ENCODE results near the gene ETFDH.
"Not testable (repeated sequence)": the region's sequence is repeated elsewhere in the genome, so short reads cannot be mapped to it uniquely, and the experiment has no call there.

Gene ETFDH

DNA sequence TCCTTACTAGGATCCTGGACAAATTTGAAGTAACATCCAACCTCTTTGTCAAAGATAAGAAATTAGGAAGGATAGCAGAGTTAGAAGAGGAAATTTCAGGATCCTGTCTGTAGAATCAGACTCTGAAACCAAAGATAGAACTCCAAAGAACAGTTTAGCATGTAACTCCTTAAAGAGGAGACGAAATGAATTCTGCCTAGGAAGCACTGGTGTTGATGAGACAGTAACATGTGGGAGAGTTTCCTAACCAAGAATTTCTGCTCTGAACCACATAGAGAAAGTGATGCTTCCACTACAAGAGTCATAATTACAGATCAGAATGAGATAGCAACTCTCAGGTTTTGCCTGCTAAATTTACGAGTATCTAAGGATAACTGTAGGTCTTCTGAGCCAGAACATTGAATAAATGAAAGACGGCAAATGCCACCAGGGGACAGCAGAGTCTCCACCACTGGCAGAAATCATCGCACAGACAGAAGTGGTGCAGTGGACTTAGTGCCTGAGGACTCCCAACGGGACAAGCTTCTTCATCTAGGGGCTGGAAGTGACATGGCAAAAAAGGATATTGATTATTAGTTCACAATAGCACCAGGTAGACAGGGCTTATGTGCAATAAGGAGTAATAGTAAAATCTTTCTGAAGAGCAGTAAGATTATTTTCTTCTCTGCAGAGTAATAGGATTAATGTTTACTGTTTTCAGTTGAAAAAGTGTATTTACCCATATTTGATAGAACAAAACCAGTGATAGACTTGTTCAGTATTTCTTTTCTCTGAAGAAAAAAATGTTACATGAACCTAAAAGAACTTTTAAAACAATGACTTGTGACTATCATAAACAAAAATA, 57.8 kb downstream of the ETFDH start:
- no peak for TF ChIP-seq ZFX (IDR thresholded peaks at IDR 0.05; ENCODE audit: borderline replicate concordance)
- TF ChIP-seq, protein P1, sequence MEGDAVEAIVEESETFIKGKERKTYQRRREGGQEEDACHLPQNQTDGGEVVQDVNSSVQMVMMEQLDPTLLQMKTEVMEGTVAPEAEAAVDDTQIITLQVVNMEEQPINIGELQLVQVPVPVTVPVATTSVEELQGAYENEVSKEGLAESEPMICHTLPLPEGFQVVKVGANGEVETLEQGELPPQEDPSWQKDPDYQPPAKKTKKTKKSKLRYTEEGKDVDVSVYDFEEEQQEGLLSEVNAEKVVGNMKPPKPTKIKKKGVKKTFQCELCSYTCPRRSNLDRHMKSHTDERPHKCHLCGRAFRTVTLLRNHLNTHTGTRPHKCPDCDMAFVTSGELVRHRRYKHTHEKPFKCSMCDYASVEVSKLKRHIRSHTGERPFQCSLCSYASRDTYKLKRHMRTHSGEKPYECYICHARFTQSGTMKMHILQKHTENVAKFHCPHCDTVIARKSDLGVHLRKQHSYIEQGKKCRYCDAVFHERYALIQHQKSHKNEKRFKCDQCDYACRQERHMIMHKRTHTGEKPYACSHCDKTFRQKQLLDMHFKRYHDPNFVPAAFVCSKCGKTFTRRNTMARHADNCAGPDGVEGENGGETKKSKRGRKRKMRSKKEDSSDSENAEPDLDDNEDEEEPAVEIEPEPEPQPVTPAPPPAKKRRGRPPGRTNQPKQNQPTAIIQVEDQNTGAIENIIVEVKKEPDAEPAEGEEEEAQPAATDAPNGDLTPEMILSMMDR (IDR thresholded peaks at IDR 0.05) = peak; percentile 94
- H3K27ac ChIP-seq = no peak overlapping the region

DNA sequence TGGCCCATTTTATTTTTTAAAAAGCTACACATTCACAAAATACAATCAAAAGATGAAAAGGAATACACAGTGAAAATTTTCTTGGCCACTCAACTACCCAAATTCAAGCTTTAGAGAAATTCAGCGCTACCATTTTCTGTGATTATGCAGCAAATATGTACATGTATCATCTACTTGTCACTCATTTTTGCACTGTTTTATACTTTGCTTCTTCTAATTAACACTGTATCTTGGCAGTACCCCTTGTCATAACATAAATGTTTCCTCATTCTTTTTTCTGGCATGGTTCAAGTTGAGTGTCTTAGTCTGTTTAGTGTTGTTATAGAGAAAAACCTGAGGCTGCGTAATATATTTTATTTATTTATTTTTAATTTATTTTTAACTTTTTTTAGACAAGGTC, 66.8 kb downstream of the ETFDH start:
- TF ChIP-seq ZFX (IDR thresholded peaks at IDR 0.05; ENCODE audit: borderline replicate concordance) = no peak
- TF ChIP-seq, protein P1 (IDR thresholded peaks at IDR 0.05) = no peak
- H3K27ac ChIP-seq = no peak overlapping the region

DNA sequence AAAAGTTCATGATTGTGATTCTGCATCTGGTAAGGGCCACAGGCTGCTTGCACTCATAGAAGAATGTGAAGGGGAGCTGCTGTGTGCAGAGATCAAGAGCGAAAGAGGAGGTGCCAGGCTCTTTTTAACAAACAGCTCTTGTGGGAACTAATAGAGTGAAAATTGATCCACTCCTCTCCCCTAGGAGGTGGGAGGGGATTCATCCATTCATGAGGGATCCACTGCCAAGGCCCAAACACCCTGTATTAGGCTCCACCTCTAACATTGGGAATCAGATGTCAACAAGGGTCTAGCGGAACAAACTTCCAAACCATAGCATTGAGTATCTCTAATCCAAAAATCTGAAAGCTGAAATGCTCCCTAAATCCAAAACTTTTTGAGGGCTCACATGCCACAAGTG, 67.5 kb downstream of the ETFDH start:
- TF ChIP-seq, protein P1 (IDR thresholded peaks at IDR 0.05) = no peak
- no peak for TF ChIP-seq ZFX (IDR thresholded peaks at IDR 0.05; ENCODE audit: borderline replicate concordance)

DNA sequence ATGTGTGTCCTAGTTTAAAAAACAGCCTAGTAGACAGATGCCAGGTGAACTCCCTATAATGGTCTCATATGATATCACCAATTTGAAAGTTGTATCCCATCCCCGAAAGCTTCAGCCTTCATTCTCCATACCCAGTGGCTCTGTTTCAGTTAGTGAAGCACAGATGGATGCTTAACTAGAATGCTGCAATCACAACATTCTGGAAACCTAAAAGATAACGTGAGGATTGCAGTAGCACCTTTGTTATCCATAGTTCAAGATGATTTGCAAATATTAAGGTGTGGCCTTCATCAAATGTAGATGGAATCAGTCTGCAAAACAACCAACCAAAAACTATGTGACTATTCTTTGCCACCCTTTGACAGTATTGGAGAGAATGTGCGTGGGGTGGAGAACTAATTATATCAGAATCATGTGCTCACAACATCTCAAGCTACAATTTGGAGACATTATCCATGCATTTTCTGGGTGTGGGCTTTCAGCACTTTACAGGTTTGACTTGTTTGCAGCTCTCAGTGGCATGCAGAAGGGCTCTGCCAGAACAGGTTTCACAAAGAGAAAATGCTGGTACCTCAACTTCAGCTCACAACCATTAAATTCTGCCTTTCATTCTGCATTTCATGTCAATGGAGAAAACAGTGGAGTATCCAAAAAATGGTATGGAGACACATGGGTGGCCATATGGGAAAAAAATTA, 69.4 kb downstream of the ETFDH start:
- no peak overlapping the region for H3K27ac ChIP-seq
- TF ChIP-seq, protein P1 (IDR thresholded peaks at IDR 0.05) = no peak
- no peak for TF ChIP-seq ZFX (IDR thresholded peaks at IDR 0.05; ENCODE audit: borderline replicate concordance)

More for the DNA sequence above, 67.5 kb downstream of the ETFDH start:
- H3K27ac ChIP-seq = no peak overlapping the region

DNA sequence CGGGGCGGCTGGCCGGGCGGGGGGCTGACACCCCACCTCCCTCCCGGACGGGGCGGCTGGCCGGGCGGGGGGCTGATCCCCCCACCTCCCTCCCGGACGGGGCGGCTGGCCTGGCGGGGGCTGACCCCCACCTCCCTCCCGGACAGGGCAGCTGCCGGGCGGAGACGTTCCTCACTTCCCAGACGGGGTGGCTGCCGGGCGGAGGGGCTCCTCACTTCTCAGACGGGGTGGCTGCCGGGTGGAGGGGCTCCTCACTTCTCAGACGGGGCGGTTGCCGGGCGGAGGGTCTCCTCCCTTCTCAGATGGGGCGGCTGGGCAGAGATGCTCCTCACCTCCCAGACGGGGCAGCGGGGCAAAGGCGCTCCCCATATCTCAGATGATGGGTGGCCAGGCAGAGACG, 74.4 kb downstream of the ETFDH start:
- not testable (repeated sequence) for H3K27ac ChIP-seq

DNA sequence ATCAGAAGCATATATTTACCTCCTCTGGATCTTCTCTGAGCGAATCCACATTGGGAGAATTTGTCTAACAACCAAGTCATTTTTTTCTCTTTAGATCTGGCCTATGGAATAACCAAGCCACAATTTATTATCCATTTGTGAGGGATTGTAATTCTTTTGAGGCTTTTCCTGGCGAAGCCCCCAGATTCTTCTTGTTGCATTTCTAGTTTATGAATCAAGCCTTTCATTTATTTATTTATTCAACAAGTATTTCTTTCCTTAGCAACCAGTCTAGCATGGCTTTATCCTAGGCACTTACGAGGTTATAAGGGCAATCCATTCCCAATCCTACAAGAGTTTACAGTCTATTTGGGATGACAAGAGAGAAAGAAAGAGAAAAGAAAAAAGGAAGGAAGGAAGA, 78.3 kb downstream of the ETFDH start:
- H3K27ac ChIP-seq = no peak overlapping the region
- TF ChIP-seq, protein P1 (IDR thresholded peaks at IDR 0.05) = no peak

DNA sequence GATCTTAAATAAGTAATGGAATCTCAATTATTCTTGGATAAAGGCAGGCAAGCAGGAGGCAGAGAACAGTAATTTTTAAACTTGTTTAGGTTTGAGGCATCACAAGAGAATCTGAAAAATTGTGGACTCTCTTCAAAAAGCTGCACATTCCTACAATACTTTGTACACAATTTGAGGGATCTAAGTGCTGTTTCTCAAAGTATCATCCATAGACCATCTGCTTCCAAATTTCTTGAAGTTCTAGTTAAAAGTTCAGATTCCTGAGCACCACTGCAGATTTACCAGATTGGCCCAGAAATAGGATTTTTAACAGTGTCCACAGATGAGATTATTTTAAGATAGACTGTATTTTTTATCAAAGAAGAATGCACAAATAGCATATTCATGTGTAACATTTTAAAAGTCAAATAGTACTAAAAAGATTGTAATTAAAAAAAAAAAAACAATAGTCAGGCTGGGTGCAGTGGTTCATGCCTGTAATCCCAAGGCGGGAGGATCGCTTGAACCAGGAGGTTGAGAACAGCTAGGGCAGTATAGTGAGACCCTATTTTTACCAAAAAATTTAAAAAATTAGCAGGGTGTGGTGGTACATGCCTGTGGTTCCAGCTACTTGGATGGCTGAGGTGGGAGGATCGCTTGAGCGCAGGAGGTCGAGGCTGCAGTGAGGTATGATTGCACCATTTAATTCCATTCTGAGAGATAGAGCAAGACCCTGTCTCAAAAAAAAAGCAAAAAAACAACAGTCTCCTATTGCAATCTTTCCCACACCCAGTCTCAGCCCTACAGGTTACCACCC, 82.5 kb downstream of the ETFDH start:
- TF ChIP-seq ZFX (IDR thresholded peaks at IDR 0.05; ENCODE audit: borderline replicate concordance) = no peak
- TF ChIP-seq, protein P1 (IDR thresholded peaks at IDR 0.05) = no peak

DNA sequence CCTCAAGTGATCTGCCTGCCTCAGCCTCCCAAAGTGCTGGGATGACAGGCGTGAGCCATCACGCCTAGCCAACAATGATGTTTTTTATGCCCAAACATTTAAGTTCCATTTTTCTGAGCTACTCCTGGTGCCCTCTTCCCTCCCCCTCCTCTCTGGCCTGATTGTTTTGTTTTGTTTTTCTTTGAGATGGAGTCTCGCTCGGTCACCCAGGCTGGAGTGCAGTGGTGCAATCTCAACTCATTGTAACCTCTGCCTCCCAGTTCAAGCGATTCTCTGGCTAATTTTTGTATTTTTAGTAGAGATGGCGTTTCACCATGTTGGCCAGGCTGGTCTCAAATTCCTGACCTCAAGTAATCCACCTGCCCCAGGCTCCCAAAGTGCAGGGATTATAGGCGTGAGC, 83.7 kb downstream of the ETFDH start:
- not testable (repeated sequence) for H3K27ac ChIP-seq

More for the DNA sequence above, 82.5 kb downstream of the ETFDH start:
- H3K27ac ChIP-seq = no peak overlapping the region
